Measurements from ENCODE around the gene ACKR2. TPM values are rescaled to one million over a fixed set of nuclear protein-coding genes. Genes with fewer than 3 reads are reported as not detected.

ACKR2 gene
- total and polyA plus RNA-seq, 8 donors = 0.15 to 2.4 (median 0.50) TPM; not detected in 3

GRCh38 chr3:42868841-42869240, 59.6 kb downstream of the ACKR2 start:
- intact Hi-C loops (cut with DNase I; ENCODE audit: low total_unique reads) = no loop called here
- Histone ChIP-seq H3K27ac (no peak overlapping the region), H3K9me3 (no peaks in the 10 kb centered on the region), H3K4me1 (peaks cover 0 to 8% (median 3%) of the 10 kb centered on the region in 4 donors), H3K4me3 (no peak overlapping the region), H3K36me3 (no peaks in the 10 kb centered on the region), H3K27me3 (no peaks in the 10 kb centered on the region)
- 66 to 76% (median 74%) methylated on average over 5 of the region's 5 CpGs for WGBS, 5 donors
- TF ChIP-seq POLR2AphosphoS5 (IDR thresholded peaks at IDR 0.05) = no peak
- no peak for TF ChIP-seq CTCF (IDR thresholded peaks at IDR 0.05)
- no peak for TF ChIP-seq POLR2A (IDR thresholded peaks at IDR 0.05)
- TF ChIP-seq EP300 (IDR thresholded peaks at IDR 0.05) = no peak
- no peak for DNase-seq

- TF ChIP-seq POLR2AphosphoS5 (IDR thresholded peaks at IDR 0.05) (no peak), CTCF (IDR thresholded peaks at IDR 0.05) (no peak), EP300 (IDR thresholded peaks at IDR 0.05) (no peak), POLR2A (IDR thresholded peaks at IDR 0.05) (no peak)
- Histone ChIP-seq H3K36me3 (no peaks in the 10 kb centered on the region), H3K27me3 (no peaks in the 10 kb centered on the region), H3K9me3 (no peaks in the 10 kb centered on the region), H3K4me3 (no peak overlapping the region), H3K4me1 (peaks cover 0 to 8% (median 3%) of the 10 kb centered on the region in 4 donors), H3K27ac (no peak overlapping the region)
- DNase-seq = peak in 1 of 2 donors; percentile 42
- intact Hi-C loops (cut with DNase I; ENCODE audit: low total_unique reads) = no loop called here
- 26 to 41% (median 35%) methylated on average over 4 to 5 of the region's 5 CpGs for WGBS, 5 donors
Observed at GRCh38 chr3:42871592-42872196, 62.4 kb downstream of the ACKR2 start.

GRCh38 chr3:42872718-42873117, 63.5 kb downstream of the ACKR2 start:
- H3K4me1 ChIP-seq = peaks cover 0 to 8% (median 3%) of the 10 kb centered on the region in 4 donors
- intact Hi-C loops (cut with DNase I; ENCODE audit: low total_unique reads) = no loop called here
- no peak for TF ChIP-seq POLR2AphosphoS5 (IDR thresholded peaks at IDR 0.05)
- 82 to 95% (median 88%) methylated on average over 1 of the region's 1 CpG for WGBS, 5 donors
- no peak overlapping the region for H3K27ac ChIP-seq
- H3K9me3 ChIP-seq = no peaks in the 10 kb centered on the region
- H3K27me3 ChIP-seq = no peaks in the 10 kb centered on the region
- no peak overlapping the region for H3K4me3 ChIP-seq
- no peaks in the 10 kb centered on the region for H3K36me3 ChIP-seq
- no peak for DNase-seq

GRCh38 chr3:42873221-42873982, 64.2 kb downstream of the ACKR2 start:
- no peak for TF ChIP-seq POLR2A (IDR thresholded peaks at IDR 0.05)
- no peak for TF ChIP-seq CTCF (IDR thresholded peaks at IDR 0.05)
- no peak for TF ChIP-seq POLR2AphosphoS5 (IDR thresholded peaks at IDR 0.05)
- no peak for TF ChIP-seq EP300 (IDR thresholded peaks at IDR 0.05)
- 76 to 88% (median 80%) methylated on average over 9 of the region's 9 CpGs for WGBS, 5 donors
- H3K9me3 ChIP-seq = no peaks in the 10 kb centered on the region
- no peaks in the 10 kb centered on the region for H3K36me3 ChIP-seq
- no peak for DNase-seq
- H3K4me3 ChIP-seq = no peak overlapping the region
- H3K4me1 ChIP-seq = peaks cover 0 to 8% (median 3%) of the 10 kb centered on the region in 4 donors
- H3K27me3 ChIP-seq = no peaks in the 10 kb centered on the region
- no peak overlapping the region for H3K27ac ChIP-seq
- intact Hi-C loops (cut with DNase I; ENCODE audit: low total_unique reads) = no loop called here

- TF ChIP-seq CTCF (IDR thresholded peaks at IDR 0.05) (no peak), POLR2AphosphoS5 (IDR thresholded peaks at IDR 0.05) (no peak), POLR2A (IDR thresholded peaks at IDR 0.05) (no peak), EP300 (IDR thresholded peaks at IDR 0.05) (no peak)
- Histone ChIP-seq H3K36me3 (no peaks in the 10 kb centered on the region), H3K4me1 (peaks cover 0 to 8% (median 3%) of the 10 kb centered on the region in 4 donors), H3K4me3 (no peak overlapping the region), H3K9me3 (no peaks in the 10 kb centered on the region), H3K27ac (no peak overlapping the region), H3K27me3 (no peaks in the 10 kb centered on the region)
- no peak for DNase-seq
- intact Hi-C loops (cut with DNase I; ENCODE audit: low total_unique reads) = no loop called here
- WGBS, 5 donors = 89 to 95% (median 93%) methylated on average over 8 to 10 of the region's 10 CpGs
Observed at GRCh38 chr3:42874749-42875148, 65.5 kb downstream of the ACKR2 start.

All from stomach (tissue), 9 donors.